ENCODE measurements around the gene SHROOM2.

The SHROOM2 gene

DNA sequence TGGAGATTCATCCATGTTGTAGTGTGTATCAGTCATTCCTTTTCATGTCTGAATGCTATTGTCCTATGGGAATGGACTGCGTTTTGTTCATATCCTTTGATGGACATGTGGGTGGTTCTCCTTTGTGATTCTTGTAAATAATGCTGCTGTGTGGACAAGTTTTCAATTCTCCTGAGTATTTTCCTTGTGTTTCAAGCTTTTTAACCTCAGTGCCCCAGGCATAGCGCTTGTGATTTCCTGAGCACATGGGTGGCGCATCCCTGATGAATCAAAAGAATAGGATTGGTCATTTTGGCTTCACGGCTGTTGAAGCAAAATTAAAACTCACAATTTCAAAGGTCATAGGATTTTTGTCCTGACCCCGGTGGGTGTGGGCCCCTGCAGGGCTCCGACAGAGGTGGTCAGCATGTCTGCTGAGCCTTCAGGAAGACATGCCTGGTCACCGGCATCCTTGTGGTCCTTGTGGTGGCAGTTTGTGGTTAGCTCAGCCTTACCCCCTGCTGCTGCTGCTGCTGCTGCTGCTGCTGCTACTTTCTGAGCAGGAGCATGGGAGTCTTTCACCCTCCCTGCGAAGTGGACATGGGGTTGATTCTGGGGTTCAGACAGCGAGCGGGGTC is 30.0 kb downstream of the SHROOM2 start:
- H3K9ac ChIP-seq (ENCODE audit: low read depth, low read length), result no peak overlapping the region
- peaks cover 6% of the 10 kb centered on the region for H3K27me3 ChIP-seq (ENCODE audit: control insufficient read depth, insufficient read depth, low read length)
- H3K4me2 ChIP-seq (ENCODE audit: low read length), result no peak overlapping the region
- H3K9me3 ChIP-seq (replicated peaks; ENCODE audit: low read length), result no peaks in the 10 kb centered on the region
- no peaks in the 10 kb centered on the region for H3K4me1 ChIP-seq (ENCODE audit: control insufficient read depth, insufficient read depth, low read length)
- H3K4me3 ChIP-seq (ENCODE audit: low read length), result no peak overlapping the region
- no peaks in the 10 kb centered on the region for H3K36me3 ChIP-seq (ENCODE audit: insufficient read depth, low read length)

DNA sequence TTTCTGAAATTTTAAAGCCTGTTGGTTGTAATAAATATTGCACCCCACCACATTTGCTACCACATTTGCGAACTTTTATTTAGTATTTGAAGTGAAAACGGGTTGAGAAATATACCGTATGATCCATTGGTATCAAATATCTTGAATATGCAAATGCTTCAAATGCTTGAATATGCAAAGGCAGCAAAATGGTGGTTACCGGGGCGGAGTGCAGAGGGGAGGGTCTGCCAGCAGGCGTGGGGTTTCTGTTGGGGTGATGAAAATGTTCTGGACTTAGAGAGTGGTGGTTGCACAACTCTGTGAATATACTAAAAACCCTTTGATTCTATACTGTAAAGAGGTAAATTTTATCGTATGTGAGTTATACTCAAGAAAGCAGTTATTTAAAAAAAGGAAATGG is 35.3 kb downstream of the SHROOM2 start:
- no peaks in the 10 kb centered on the region for H3K36me3 ChIP-seq (ENCODE audit: insufficient read depth, low read length)
- peaks cover 7% of the 10 kb centered on the region for H3K27me3 ChIP-seq (ENCODE audit: control insufficient read depth, insufficient read depth, low read length)
- no peak overlapping the region for H3K4me2 ChIP-seq (ENCODE audit: low read length)
- H3K9me3 ChIP-seq (replicated peaks; ENCODE audit: low read length), result no peaks in the 10 kb centered on the region
- H3K4me1 ChIP-seq (ENCODE audit: control insufficient read depth, insufficient read depth, low read length), result no peaks in the 10 kb centered on the region
- no peak overlapping the region for H3K9ac ChIP-seq (ENCODE audit: low read depth, low read length)
- no peak overlapping the region for H3K4me3 ChIP-seq (ENCODE audit: low read length)

DNA sequence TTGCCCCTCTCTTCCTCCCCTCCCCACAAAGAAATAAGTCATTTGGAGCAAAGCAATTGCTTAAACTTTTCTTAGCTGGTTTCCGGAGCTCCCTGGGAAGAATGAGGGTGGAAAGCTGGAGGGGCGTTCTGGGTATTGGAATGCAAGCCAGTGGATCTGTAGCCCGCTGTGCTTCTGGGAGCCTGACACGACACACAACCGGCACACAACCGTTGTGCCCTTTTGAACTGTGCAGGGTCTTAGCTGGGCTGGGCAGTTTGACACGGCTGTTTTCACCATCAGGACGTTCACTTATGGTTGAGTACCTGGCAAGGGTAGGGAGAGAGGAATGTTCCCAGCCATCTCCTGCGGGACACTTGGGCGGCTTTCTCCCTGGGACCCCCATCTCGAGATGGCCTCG is 38.3 kb downstream of the SHROOM2 start:
- Histone ChIP-seq H3K36me3 (ENCODE audit: insufficient read depth, low read length) (no peaks in the 10 kb centered on the region), H3K4me1 (ENCODE audit: control insufficient read depth, insufficient read depth, low read length) (no peaks in the 10 kb centered on the region), H3K27me3 (ENCODE audit: control insufficient read depth, insufficient read depth, low read length) (peaks cover 4% of the 10 kb centered on the region), H3K4me3 (ENCODE audit: low read length) (no peak overlapping the region), H3K9me3 (replicated peaks; ENCODE audit: low read length) (no peaks in the 10 kb centered on the region), H3K9ac (ENCODE audit: low read depth, low read length) (no peak overlapping the region), H3K4me2 (ENCODE audit: low read length) (no peak overlapping the region)

DNA sequence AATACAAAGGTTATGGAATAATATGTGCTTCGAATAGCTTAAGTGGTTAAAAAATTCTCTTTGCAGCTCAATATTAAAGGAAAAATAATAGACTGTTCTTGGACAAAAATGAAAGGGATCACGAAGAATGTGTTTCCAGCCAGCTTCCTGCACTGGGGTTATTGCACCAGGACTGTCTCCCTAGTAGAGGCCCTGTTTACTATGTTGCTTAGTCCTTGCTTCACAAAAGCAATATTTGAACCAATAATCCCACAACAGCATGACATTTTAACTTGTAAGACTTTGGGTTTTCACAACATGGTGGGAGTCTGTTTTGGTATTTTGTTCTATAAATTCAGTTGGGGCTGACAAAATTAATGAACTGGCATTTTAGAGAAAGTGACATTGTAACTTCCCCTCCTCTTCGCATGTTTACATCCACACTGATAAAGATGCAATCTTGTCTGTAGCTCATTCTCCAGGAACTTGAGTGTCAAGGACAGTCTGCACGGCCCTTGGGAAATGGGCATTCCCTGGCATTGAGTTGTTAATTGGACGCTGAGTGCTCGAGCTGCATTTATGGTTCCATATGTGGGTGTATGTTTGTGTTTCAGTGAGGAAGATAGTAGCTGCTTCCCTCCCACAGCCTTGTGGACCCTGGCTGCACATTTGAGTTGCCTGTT is 39.0 kb downstream of the SHROOM2 start:
- peaks cover 4% of the 10 kb centered on the region for H3K27me3 ChIP-seq (ENCODE audit: control insufficient read depth, insufficient read depth, low read length)
- H3K9ac ChIP-seq (ENCODE audit: low read depth, low read length), result no peak overlapping the region
- no peak overlapping the region for H3K4me3 ChIP-seq (ENCODE audit: low read length)
- no peaks in the 10 kb centered on the region for H3K4me1 ChIP-seq (ENCODE audit: control insufficient read depth, insufficient read depth, low read length)
- H3K4me2 ChIP-seq (ENCODE audit: low read length), result no peak overlapping the region
- no peaks in the 10 kb centered on the region for H3K9me3 ChIP-seq (replicated peaks; ENCODE audit: low read length)
- no peaks in the 10 kb centered on the region for H3K36me3 ChIP-seq (ENCODE audit: insufficient read depth, low read length)

DNA sequence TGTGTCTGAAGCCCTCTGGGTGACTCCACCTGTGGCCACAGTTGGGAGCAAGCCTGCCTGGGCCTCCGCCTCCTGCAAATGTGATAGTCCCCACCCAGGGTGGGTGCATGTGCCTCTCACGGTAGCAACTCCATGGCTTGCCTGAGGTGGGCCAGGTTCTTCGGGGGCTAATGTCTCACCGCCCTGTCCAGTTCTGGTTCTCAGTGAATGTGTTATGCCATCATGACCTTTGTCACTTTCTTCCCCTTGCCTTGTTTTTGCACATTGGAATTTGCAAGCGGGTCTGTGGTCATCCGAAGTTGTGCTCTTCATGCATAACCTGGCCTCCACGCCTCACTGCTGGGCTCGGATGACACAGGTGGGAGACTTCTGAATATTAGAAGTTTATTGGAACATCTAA is 39.7 kb downstream of the SHROOM2 start:
- Histone ChIP-seq H3K9me3 (replicated peaks; ENCODE audit: low read length) (no peaks in the 10 kb centered on the region), H3K27me3 (ENCODE audit: control insufficient read depth, insufficient read depth, low read length) (peaks cover 3% of the 10 kb centered on the region), H3K9ac (ENCODE audit: low read depth, low read length) (no peak overlapping the region), H3K4me2 (ENCODE audit: low read length) (no peak overlapping the region), H3K4me1 (ENCODE audit: control insufficient read depth, insufficient read depth, low read length) (no peaks in the 10 kb centered on the region), H3K36me3 (ENCODE audit: insufficient read depth, low read length) (no peaks in the 10 kb centered on the region), H3K4me3 (ENCODE audit: low read length) (no peak overlapping the region)

DNA sequence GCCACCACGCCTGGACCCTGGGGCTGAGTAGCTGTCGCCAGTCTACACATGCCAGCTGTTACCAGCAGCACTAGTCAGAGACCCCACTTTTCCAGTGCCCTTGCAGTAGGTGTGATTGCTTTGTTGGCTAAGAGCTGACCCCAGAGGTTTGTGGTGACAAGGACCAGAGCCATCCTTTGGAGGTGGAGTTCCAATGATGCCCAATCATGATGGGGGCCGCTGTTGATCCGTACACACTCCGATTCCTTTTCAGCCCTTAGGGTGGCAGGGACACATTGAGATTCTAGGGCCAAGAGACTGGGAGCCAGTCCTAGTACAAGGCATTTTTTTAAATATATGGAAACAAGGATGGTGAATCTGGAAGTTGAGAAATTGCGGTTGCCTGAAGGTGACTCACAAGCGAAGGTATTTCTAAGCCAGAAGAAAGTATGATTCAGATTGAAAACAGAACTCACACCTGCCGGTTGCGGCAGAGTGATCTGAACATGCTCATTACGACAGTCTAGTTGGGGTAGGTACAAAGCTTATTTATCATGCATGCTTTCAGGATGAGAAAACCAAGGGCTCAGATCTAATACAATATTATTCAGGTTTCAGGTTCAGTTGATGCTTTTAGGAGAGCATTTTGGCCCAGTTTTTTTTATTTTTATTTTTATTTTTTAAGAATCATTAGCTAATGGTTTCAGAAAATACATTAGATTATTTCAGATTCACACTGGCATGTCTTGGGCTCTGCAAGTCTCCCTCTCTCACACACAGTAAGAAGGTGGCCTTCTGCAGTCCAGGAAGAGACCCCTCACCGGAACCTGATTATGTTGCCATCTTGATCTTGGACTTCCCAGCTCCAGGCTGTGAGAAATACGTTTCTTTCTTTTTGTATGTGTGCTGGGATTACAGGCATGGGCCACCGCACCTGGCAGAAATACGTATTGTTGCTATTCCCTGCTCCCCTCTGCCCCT is 43.4 kb downstream of the SHROOM2 start:
- Histone ChIP-seq H3K36me3 (ENCODE audit: insufficient read depth, low read length) (no peaks in the 10 kb centered on the region), H3K4me2 (ENCODE audit: low read length) (no peak overlapping the region), H3K4me3 (ENCODE audit: low read length) (no peak overlapping the region), H3K4me1 (ENCODE audit: control insufficient read depth, insufficient read depth, low read length) (no peaks in the 10 kb centered on the region), H3K9me3 (replicated peaks; ENCODE audit: low read length) (no peaks in the 10 kb centered on the region), H3K27me3 (ENCODE audit: control insufficient read depth, insufficient read depth, low read length) (no peaks in the 10 kb centered on the region), H3K9ac (ENCODE audit: low read depth, low read length) (no peak overlapping the region)

DNA sequence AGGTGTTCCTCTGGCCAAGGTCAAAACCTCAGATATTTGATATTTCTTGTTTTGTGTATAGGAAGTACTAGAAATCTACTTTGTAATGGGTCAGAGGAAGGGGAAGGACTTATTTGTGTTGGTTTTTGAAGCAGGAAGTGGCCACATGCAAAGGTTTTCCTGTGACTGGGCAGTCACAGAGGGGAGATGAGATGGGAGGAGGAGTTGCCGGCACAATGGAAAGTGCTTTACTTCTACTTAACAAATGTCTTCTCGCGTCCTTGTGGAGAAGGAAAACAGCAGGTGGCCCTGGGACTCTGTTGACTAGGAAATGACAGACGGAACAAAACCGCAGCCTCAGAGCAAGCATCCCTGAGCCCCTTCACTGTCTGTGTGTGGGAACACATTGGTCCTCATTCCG is 46.6 kb downstream of the SHROOM2 start:
- no peak overlapping the region for H3K9ac ChIP-seq (ENCODE audit: low read depth, low read length)
- H3K27me3 ChIP-seq (ENCODE audit: control insufficient read depth, insufficient read depth, low read length), result no peaks in the 10 kb centered on the region
- no peak overlapping the region for H3K4me3 ChIP-seq (ENCODE audit: low read length)
- H3K4me1 ChIP-seq (ENCODE audit: control insufficient read depth, insufficient read depth, low read length), result no peaks in the 10 kb centered on the region
- no peaks in the 10 kb centered on the region for H3K36me3 ChIP-seq (ENCODE audit: insufficient read depth, low read length)
- no peak overlapping the region for H3K4me2 ChIP-seq (ENCODE audit: low read length)
- no peaks in the 10 kb centered on the region for H3K9me3 ChIP-seq (replicated peaks; ENCODE audit: low read length)

DNA sequence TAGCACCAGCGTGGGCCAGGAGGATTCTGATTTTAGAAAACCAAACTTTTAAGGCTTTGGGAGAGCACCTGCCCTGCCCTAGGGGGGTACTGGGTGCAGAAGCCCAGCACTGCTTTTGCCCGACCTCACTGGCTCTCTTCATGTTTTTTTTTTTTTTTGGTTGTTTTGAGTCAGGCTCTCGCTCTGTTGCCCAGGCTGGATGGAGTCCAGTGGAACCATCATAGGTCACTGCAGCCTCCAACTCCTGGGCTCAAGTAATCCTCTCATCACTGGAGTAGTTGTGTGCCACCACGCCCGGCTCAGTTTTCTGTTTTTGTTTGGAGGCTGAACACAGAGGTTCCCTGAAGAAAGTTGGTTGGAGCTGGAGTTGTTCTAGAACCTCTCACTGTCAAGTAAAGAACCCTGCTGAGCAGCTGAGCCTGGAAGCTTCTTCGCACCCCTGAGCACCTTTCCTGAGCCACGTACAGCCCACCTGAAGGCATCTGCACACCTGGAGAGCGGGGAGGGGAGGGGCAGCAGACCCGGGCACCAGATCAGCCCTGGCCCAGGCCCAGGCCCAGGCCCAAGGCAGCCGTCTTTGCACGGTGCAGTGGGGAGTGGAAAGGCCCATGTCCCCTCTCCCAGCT is 49.5 kb downstream of the SHROOM2 start:
- Histone ChIP-seq H3K9me3 (replicated peaks; ENCODE audit: low read length) (no peaks in the 10 kb centered on the region), H3K4me2 (ENCODE audit: low read length) (no peak overlapping the region), H3K4me3 (ENCODE audit: low read length) (no peak overlapping the region), H3K4me1 (ENCODE audit: control insufficient read depth, insufficient read depth, low read length) (no peaks in the 10 kb centered on the region), H3K9ac (ENCODE audit: low read depth, low read length) (no peak overlapping the region), H3K36me3 (ENCODE audit: insufficient read depth, low read length) (no peaks in the 10 kb centered on the region), H3K27me3 (ENCODE audit: control insufficient read depth, insufficient read depth, low read length) (peaks cover 9% of the 10 kb centered on the region)

DNA sequence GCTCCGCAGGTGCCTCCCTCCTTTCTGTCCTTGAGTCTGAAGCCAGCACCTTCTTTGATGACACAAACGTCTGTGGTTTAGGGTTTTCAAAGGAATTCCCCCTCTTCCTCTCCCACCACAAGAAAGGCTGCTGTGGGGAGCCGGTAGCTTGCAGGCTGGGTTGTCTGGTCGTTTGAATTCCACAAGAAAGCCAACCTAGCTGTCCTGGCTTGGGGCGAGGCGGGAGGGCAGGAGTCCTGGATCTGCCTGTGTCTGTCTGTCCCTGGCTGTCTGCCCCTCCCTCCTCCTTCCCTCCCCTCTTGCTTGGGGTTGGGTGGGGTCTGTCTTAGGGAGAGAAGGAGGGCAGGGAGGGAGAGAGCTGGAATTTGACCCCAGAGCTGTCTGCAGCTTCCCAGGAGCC is 56.3 kb downstream of the SHROOM2 start:
- peaks cover 9% of the 10 kb centered on the region for H3K27me3 ChIP-seq (ENCODE audit: control insufficient read depth, insufficient read depth, low read length)
- no peak overlapping the region for H3K4me3 ChIP-seq (ENCODE audit: low read length)
- H3K4me1 ChIP-seq (ENCODE audit: control insufficient read depth, insufficient read depth, low read length), result peaks cover 7% of the 10 kb centered on the region
- no peak overlapping the region for H3K9ac ChIP-seq (ENCODE audit: low read depth, low read length)
- no peak overlapping the region for H3K4me2 ChIP-seq (ENCODE audit: low read length)
- no peaks in the 10 kb centered on the region for H3K9me3 ChIP-seq (replicated peaks; ENCODE audit: low read length)
- H3K36me3 ChIP-seq (ENCODE audit: insufficient read depth, low read length), result no peaks in the 10 kb centered on the region

DNA sequence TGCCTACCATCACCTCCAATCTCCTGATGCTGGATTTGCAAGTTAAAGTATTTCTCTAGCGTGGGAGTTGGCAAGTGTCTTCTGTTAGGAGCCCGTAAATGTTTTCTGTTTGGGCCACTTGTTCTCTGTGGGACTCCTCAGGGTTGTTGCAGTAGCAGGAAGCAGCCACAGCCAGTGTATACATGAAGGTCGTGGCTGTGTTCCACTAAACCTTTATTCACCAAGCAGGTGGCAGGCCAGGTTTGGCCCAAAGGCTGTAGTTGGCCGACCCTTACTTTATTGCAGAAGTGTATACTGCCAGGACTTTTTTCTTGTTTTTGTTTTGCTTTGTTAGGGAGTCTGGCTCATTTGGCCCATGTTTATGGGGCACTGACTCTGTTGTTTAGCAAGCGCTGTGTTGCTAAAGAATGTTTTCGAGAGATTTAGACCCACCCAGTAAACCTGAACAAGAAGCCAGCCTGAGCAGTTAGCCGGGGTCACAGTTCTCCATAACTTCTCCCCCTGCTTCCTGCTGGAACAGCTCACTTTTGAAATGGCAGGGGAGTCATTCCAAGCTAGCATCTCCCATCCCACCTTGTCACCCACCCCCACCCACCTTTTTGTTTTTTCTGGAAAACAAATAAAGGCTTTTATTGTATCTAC is 58.8 kb downstream of the SHROOM2 start:
- Histone ChIP-seq H3K9ac (ENCODE audit: low read depth, low read length) (no peak overlapping the region), H3K27me3 (ENCODE audit: control insufficient read depth, insufficient read depth, low read length) (no peaks in the 10 kb centered on the region), H3K4me3 (ENCODE audit: low read length) (no peak overlapping the region), H3K4me1 (ENCODE audit: control insufficient read depth, insufficient read depth, low read length) (peaks cover 7% of the 10 kb centered on the region), H3K4me2 (ENCODE audit: low read length) (no peak overlapping the region), H3K9me3 (replicated peaks; ENCODE audit: low read length) (no peaks in the 10 kb centered on the region), H3K36me3 (ENCODE audit: insufficient read depth, low read length) (no peaks in the 10 kb centered on the region)

DNA sequence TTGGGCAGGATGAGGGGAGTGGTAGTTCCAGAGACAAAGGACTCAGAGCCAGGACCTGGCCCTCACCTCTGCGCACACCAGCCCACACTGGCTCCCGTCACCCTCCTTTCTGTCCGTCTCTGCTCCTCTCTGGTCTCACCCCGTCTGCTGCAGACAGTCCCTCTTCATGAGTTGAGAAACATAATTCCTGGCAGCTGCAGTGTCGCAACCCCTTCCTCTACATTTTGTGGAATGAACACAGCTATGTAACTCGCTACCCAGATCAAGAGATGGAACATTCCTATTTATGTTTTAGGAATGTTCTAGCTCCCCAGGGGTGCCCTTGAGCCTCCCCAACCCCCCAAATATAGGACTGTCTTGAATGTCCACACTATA is 59.3 kb downstream of the SHROOM2 start:
- Histone ChIP-seq H3K4me3 (ENCODE audit: low read length) (no peak overlapping the region), H3K4me1 (ENCODE audit: control insufficient read depth, insufficient read depth, low read length) (peaks cover 7% of the 10 kb centered on the region), H3K27me3 (ENCODE audit: control insufficient read depth, insufficient read depth, low read length) (no peaks in the 10 kb centered on the region), H3K36me3 (ENCODE audit: insufficient read depth, low read length) (no peaks in the 10 kb centered on the region), H3K9ac (ENCODE audit: low read depth, low read length) (no peak overlapping the region), H3K4me2 (ENCODE audit: low read length) (no peak overlapping the region), H3K9me3 (replicated peaks; ENCODE audit: low read length) (no peaks in the 10 kb centered on the region)

Measured in skeletal muscle satellite cell (primary cell).